ENCODE results near the gene SLC34A3.

Gene SLC34A3

GRCh38 chr9:137212520-137212919, 18.2 kb upstream of the SLC34A3 start:
- no peak for TF ChIP-seq CTCF (IDR thresholded peaks at IDR 0.05; ENCODE audit: unreplicated experiment in 3 of 3)
- Mint-ChIP-seq H3K9me3 (no peaks in the 10 kb centered on the region), H3K27me3 (ENCODE audit: low read depth) (no peaks in the 10 kb centered on the region)

GRCh38 chr9:137213160-137214060, 17.3 kb upstream of the SLC34A3 start:
- no peak for TF ChIP-seq CTCF (IDR thresholded peaks at IDR 0.05; ENCODE audit: unreplicated experiment in 3 of 3)
- peaks cover 5% of the 10 kb centered on the region for H3K4me1 Mint-ChIP-seq
- H3K4me3 Mint-ChIP-seq, result no peak overlapping the region
- H3K27me3 Mint-ChIP-seq (ENCODE audit: low read depth), result no peaks in the 10 kb centered on the region
- no peak overlapping the region for H3K27ac Mint-ChIP-seq
- H3K36me3 Mint-ChIP-seq (ENCODE audit: low read depth), result peaks cover 4% of the 10 kb centered on the region
- no peaks in the 10 kb centered on the region for H3K9me3 Mint-ChIP-seq

More at GRCh38 chr9:137212520-137212919, 18.2 kb upstream of the SLC34A3 start:
- Mint-ChIP-seq H3K4me1 (peaks cover 5% of the 10 kb centered on the region), H3K4me3 (no peak overlapping the region), H3K36me3 (ENCODE audit: low read depth) (peaks cover 7% of the 10 kb centered on the region), H3K27ac (no peak overlapping the region)

- peaks cover 5% of the 10 kb centered on the region for H3K4me1 Mint-ChIP-seq
- H3K36me3 Mint-ChIP-seq (ENCODE audit: low read depth), result peaks cover 4% of the 10 kb centered on the region
- no peak for TF ChIP-seq CTCF (IDR thresholded peaks at IDR 0.05; ENCODE audit: unreplicated experiment in 3 of 3)
- H3K27me3 Mint-ChIP-seq (ENCODE audit: low read depth), result no peaks in the 10 kb centered on the region
- H3K27ac Mint-ChIP-seq, result no peak overlapping the region
- H3K4me3 Mint-ChIP-seq, result peak overlapping the region in 1 of 3 experiments; percentile 27
- no peaks in the 10 kb centered on the region for H3K9me3 Mint-ChIP-seq
Measured at GRCh38 chr9:137214620-137215019, 16.1 kb upstream of the SLC34A3 start.

GRCh38 chr9:137215196-137215986, 15.3 kb upstream of the SLC34A3 start:
- Mint-ChIP-seq H3K4me3 (no peak overlapping the region), H3K27ac (no peak overlapping the region), H3K36me3 (ENCODE audit: low read depth) (peaks cover 4% of the 10 kb centered on the region), H3K9me3 (no peaks in the 10 kb centered on the region), H3K27me3 (ENCODE audit: low read depth) (no peaks in the 10 kb centered on the region), H3K4me1 (peaks cover 5% of the 10 kb centered on the region)
- no peak for TF ChIP-seq CTCF (IDR thresholded peaks at IDR 0.05; ENCODE audit: unreplicated experiment in 3 of 3)

- no peak for TF ChIP-seq CTCF (IDR thresholded peaks at IDR 0.05; ENCODE audit: unreplicated experiment in 3 of 3)
- peak overlapping the region in 1 of 3 experiments; percentile 93 for H3K27ac Mint-ChIP-seq
- H3K9me3 Mint-ChIP-seq, result no peaks in the 10 kb centered on the region
- H3K4me3 Mint-ChIP-seq, result no peak overlapping the region
- H3K36me3 Mint-ChIP-seq (ENCODE audit: low read depth), result peaks cover 4% of the 10 kb centered on the region
- peaks cover 5% of the 10 kb centered on the region for H3K4me1 Mint-ChIP-seq
- no peaks in the 10 kb centered on the region for H3K27me3 Mint-ChIP-seq (ENCODE audit: low read depth)
Measured at GRCh38 chr9:137216188-137216965, 14.3 kb upstream of the SLC34A3 start.
